ENCODE measurements around the gene ITPKB. TPM values are rescaled to one million over a fixed set of nuclear protein-coding genes. Genes with fewer than 3 reads are reported as not detected.

The ITPKB gene
- total and polyA plus RNA-seq, 4 experiments from 2014 or later = 52.2 to 159 (median 104) TPM

DNA sequence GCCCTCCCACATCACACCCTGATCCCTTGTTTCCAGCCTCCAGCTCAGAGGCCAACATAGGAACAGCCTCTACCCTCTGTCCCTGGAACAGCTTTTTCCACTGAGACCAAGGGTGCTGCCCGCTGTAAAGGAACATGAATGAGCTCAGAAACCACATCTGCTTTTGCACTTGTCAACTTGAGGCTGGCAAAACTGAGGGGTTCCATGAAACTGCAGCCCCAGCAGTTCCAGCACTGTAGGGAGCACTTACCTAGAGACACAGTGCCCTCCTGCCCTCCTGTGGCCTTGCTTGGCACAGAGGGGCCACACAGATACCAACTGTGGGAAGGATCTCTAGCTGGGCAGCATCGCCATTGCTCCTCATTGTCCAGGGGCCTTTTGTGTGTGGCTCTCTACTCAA is 51.7 kb downstream of the ITPKB start:
- ChIA-PET POLR2A (ENCODE audit: partially characterized antibody) (interaction anchor here (0.7 to 4.1 kb wide), 10 partner anchors 9 to 61 kb away, joined by 3 to 27 read pairs (median 5); no protein-coding TSS in a partner anchor), CTCF (ENCODE audit: partially characterized antibody) (interaction anchor here (0.7 to 6.0 kb wide), 26 partner anchors 9 to 263 kb away, joined by 3 to 80 read pairs (median 4); partner anchors contain the start of gene ITPKB)
- Histone ChIP-seq H3K27ac (ENCODE audit: low read depth, low read length) (peak overlapping the region; percentile 89), H3K36me3 (ENCODE audit: insufficient read depth, low read length) (peaks cover 11% of the 10 kb centered on the region), H3K4me1 (ENCODE audit: insufficient read depth, low read length) (peaks cover 100% of the 10 kb centered on the region), H3K27me3 (ENCODE audit: insufficient read depth, low read length) (no peaks in the 10 kb centered on the region), H3K4me3 (ENCODE audit: low read length in 2 of 2) (no peak overlapping the region), H3K9me3 (ENCODE audit: control insufficient read depth in 1 of 2, low read length in 2 of 2) (no peaks in the 10 kb centered on the region)
- peak; percentile 43 to 71 (median 52) for DNase-seq
- Mint-ChIP-seq H3K4me1 (peaks cover 92 to 100% (median 97%) of the 10 kb centered on the region in 4 donors), H3K27me3 (no peaks in the 10 kb centered on the region), H3K9me3 (peaks cover 0 to 6% (median 0%) of the 10 kb centered on the region in 8 donors), H3K36me3 (peaks cover 39 to 86% of the 10 kb centered on the region in 2 donors), H3K27ac (peak overlapping the region; percentile 94 to 99 (median 99)), H3K4me3 (peak overlapping the region in 7 of 8 donors; percentile 21 to 70 (median 37))
- intact Hi-C loops (cut with micrococcal nuclease) = loop anchor here (1.0 to 5.0 kb wide), 2 partner anchors 53 to 140 kb away; no protein-coding TSS in a partner anchor

DNA sequence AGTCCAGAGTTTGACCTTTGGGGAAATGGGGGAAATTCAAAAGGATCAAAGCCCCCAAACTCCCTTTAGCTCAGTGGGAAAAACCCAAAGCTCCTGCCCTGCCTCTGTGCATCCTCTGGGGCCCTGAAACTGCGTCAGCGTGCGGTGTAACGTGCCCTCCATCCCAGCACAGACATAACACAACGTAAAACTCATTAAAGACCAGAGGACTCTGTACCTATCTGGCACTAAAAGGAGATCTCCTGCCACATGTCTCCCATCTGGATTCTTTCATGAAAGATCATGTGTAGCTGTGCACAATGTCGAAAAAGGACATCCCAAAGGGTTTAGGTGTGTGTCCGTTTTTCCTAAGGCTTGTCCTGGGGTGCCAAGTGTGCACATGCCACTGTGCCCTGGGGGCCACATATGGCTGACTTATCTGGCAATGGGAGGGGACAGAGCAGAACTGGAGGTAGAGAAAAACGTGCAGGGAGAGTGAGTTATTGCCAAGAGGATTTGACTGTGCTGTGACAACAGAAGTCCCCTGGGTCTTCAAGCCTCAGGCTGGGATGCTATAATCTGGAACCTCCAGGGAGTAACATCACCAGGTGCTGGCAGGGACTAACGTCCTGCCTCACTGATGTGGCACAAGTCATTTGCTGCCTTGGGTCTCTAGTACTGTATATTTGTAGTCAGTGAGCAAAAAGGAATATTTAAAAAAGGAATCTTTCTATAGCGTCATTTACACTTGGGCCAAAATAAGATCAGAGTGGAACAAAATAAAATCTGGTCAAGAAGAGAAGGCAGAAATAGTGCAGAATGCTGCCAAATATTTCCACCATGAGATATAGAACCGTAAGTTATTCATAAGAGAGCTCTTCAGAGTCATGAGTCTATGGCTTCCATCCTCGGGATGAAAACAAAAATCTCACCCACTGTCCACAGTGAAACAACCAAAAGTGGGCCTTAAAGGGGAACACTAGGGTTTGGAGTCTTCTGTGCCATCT is 52.3 kb downstream of the ITPKB start:
- peak overlapping the region in 7 of 8 donors; percentile 28 to 70 (median 37) for H3K4me3 Mint-ChIP-seq
- H3K27ac Mint-ChIP-seq = peak overlapping the region; percentile 94 to 99 (median 99)
- peaks cover 100% of the 10 kb centered on the region for H3K4me1 ChIP-seq (ENCODE audit: insufficient read depth, low read length)
- peaks cover 36 to 81% of the 10 kb centered on the region in 2 donors for H3K36me3 Mint-ChIP-seq
- H3K9me3 Mint-ChIP-seq = peaks cover 0 to 6% (median 0%) of the 10 kb centered on the region in 8 donors
- no peaks in the 10 kb centered on the region for H3K27me3 Mint-ChIP-seq
- peaks cover 91 to 100% (median 97%) of the 10 kb centered on the region in 4 donors for H3K4me1 Mint-ChIP-seq
- H3K27ac ChIP-seq (ENCODE audit: low read depth, low read length) = peak overlapping the region; percentile 89
- POLR2A ChIA-PET (ENCODE audit: partially characterized antibody) = interaction anchor here (0.7 to 4.1 kb wide), 7 partner anchors 9 to 60 kb away, joined by 3 to 27 read pairs (median 10); no protein-coding TSS in a partner anchor
- intact Hi-C loops (cut with micrococcal nuclease) = loop anchor here (1.0 to 5.0 kb wide), 2 partner anchors 52 to 141 kb away; no protein-coding TSS in a partner anchor
- no peaks in the 10 kb centered on the region for H3K27me3 ChIP-seq (ENCODE audit: insufficient read depth, low read length)
- H3K9me3 ChIP-seq (ENCODE audit: control insufficient read depth in 1 of 2, low read length in 2 of 2) = no peaks in the 10 kb centered on the region
- CTCF ChIA-PET (ENCODE audit: partially characterized antibody) = interaction anchor here (1.0 to 6.0 kb wide), 24 partner anchors 9 to 262 kb away, joined by 3 to 80 read pairs (median 4); no protein-coding TSS in a partner anchor
- H3K36me3 ChIP-seq (ENCODE audit: insufficient read depth, low read length) = peaks cover 11% of the 10 kb centered on the region
- no peak overlapping the region for H3K4me3 ChIP-seq (ENCODE audit: low read length in 2 of 2)
- peak in 1 of 5 donors; percentile 37 for DNase-seq

GRCh38 chr1:226685196-226685820 is 53.8 kb downstream of the ITPKB start:
- intact Hi-C loops (cut with micrococcal nuclease) = loop anchor here (5.0 kb wide), 1 partner anchor 142 kb away; no protein-coding TSS in a partner anchor

GRCh38 chr1:226684026-226684425 is 55.1 kb downstream of the ITPKB start:
- H3K36me3 ChIP-seq (ENCODE audit: insufficient read depth, low read length) = peaks cover 11% of the 10 kb centered on the region
- H3K4me1 ChIP-seq (ENCODE audit: insufficient read depth, low read length) = peaks cover 100% of the 10 kb centered on the region
- DNase-seq = peak in 1 of 5 donors; percentile 35
- no peak overlapping the region for H3K4me3 ChIP-seq (ENCODE audit: low read length in 2 of 2)
- ChIA-PET POLR2A (ENCODE audit: partially characterized antibody) (interaction anchor here (1.0 to 2.0 kb wide), 4 partner anchors 10 to 28 kb away, joined by 3 to 9 read pairs (median 6); no protein-coding TSS in a partner anchor), CTCF (ENCODE audit: partially characterized antibody) (interaction anchor here (2.0 to 6.0 kb wide), 3 partner anchors 15 to 50 kb away, joined by 5 to 80 read pairs (median 7); no protein-coding TSS in a partner anchor)
- intact Hi-C loops (cut with micrococcal nuclease) = no loop called here
- Mint-ChIP-seq H3K9me3 (peaks cover 0 to 2% (median 0%) of the 10 kb centered on the region in 8 donors), H3K4me1 (peaks cover 92 to 100% (median 98%) of the 10 kb centered on the region in 4 donors), H3K36me3 (peaks cover 21 to 70% of the 10 kb centered on the region in 2 donors), H3K4me3 (peak overlapping the region in 7 of 8 donors; percentile 7 to 77 (median 51)), H3K27me3 (no peaks in the 10 kb centered on the region), H3K27ac (peak overlapping the region; percentile 88 to 99 (median 97))
- H3K27me3 ChIP-seq (ENCODE audit: insufficient read depth, low read length) = no peaks in the 10 kb centered on the region
- no peaks in the 10 kb centered on the region for H3K9me3 ChIP-seq (ENCODE audit: control insufficient read depth in 1 of 2, low read length in 2 of 2)
- H3K27ac ChIP-seq (ENCODE audit: low read depth, low read length) = peak overlapping the region; percentile 89

More at GRCh38 chr1:226685196-226685820, 53.8 kb downstream of the ITPKB start:
- H3K9me3 ChIP-seq (ENCODE audit: control insufficient read depth in 1 of 2, low read length in 2 of 2) = no peaks in the 10 kb centered on the region
- POLR2A ChIA-PET (ENCODE audit: partially characterized antibody) = interaction anchor here (1.4 to 4.0 kb wide), 3 partner anchors 24 to 32 kb away, joined by 3 to 16 read pairs (median 7); no protein-coding TSS in a partner anchor
- H3K4me1 Mint-ChIP-seq = peaks cover 90 to 100% (median 97%) of the 10 kb centered on the region in 4 donors
- DNase-seq = peak in 1 of 5 donors; percentile 24
- peaks cover 11% of the 10 kb centered on the region for H3K36me3 ChIP-seq (ENCODE audit: insufficient read depth, low read length)
- CTCF ChIA-PET (ENCODE audit: partially characterized antibody) = interaction anchor here (0.9 to 6.0 kb wide), 5 partner anchors 26 to 260 kb away, joined by 3 to 80 read pairs (median 3); no protein-coding TSS in a partner anchor
- no peaks in the 10 kb centered on the region for H3K27me3 ChIP-seq (ENCODE audit: insufficient read depth, low read length)
- peak overlapping the region; percentile 88 to 99 (median 97) for H3K27ac Mint-ChIP-seq
- no peaks in the 10 kb centered on the region for H3K27me3 Mint-ChIP-seq
- no peak overlapping the region for H3K4me3 ChIP-seq (ENCODE audit: low read length in 2 of 2)
- peaks cover 26 to 72% of the 10 kb centered on the region in 2 donors for H3K36me3 Mint-ChIP-seq
- H3K27ac ChIP-seq (ENCODE audit: low read depth, low read length) = peak overlapping the region; percentile 89
- H3K4me3 Mint-ChIP-seq = peak overlapping the region in 6 of 8 donors; percentile 33 to 71 (median 64)
- H3K9me3 Mint-ChIP-seq = peaks cover 0 to 2% (median 0%) of the 10 kb centered on the region in 8 donors
- peaks cover 100% of the 10 kb centered on the region for H3K4me1 ChIP-seq (ENCODE audit: insufficient read depth, low read length)

- Histone ChIP-seq H3K36me3 (ENCODE audit: insufficient read depth, low read length) (peaks cover 11% of the 10 kb centered on the region), H3K4me1 (ENCODE audit: insufficient read depth, low read length) (peaks cover 100% of the 10 kb centered on the region), H3K27me3 (ENCODE audit: insufficient read depth, low read length) (no peaks in the 10 kb centered on the region), H3K4me3 (ENCODE audit: low read length in 2 of 2) (no peak overlapping the region), H3K27ac (ENCODE audit: low read depth, low read length) (peak overlapping the region; percentile 89), H3K9me3 (ENCODE audit: control insufficient read depth in 1 of 2, low read length in 2 of 2) (no peaks in the 10 kb centered on the region)
- intact Hi-C loops (cut with micrococcal nuclease) = no loop called here
- CTCF ChIA-PET (ENCODE audit: partially characterized antibody) = interaction anchor here (0.8 to 6.0 kb wide), 6 partner anchors 15 to 145 kb away, joined by 3 to 80 read pairs (median 4); no protein-coding TSS in a partner anchor
- H3K27ac Mint-ChIP-seq = peak overlapping the region; percentile 88 to 99 (median 97)
- peaks cover 21 to 71% of the 10 kb centered on the region in 2 donors for H3K36me3 Mint-ChIP-seq
- H3K9me3 Mint-ChIP-seq = peaks cover 0 to 2% (median 0%) of the 10 kb centered on the region in 8 donors
- POLR2A ChIA-PET (ENCODE audit: partially characterized antibody) = interaction anchor here (1.0 to 2.5 kb wide), 7 partner anchors 9 to 30 kb away, joined by 3 to 14 read pairs (median 4); no protein-coding TSS in a partner anchor
- no peaks in the 10 kb centered on the region for H3K27me3 Mint-ChIP-seq
- peak overlapping the region in 7 of 8 donors; percentile 7 to 77 (median 56) for H3K4me3 Mint-ChIP-seq
- peaks cover 92 to 100% (median 98%) of the 10 kb centered on the region in 4 donors for H3K4me1 Mint-ChIP-seq
- peak in 1 of 5 donors; percentile 85 for DNase-seq
Observed at GRCh38 chr1:226682871-226683814, 55.9 kb downstream of the ITPKB start.
